ENCODE measurements around the gene NEDD8. TPM values are rescaled to one million over a fixed set of nuclear protein-coding genes. Genes with fewer than 3 reads are reported as not detected.
A peak's percentile ranks its signal among the peaks of the same experiment; 100 is the strongest.

The NEDD8 gene
- polyA plus RNA-seq (406 and 431 TPM in 2 replicates), polyA minus RNA-seq (67.9 and 90.5 TPM in 2 replicates)

DNA sequence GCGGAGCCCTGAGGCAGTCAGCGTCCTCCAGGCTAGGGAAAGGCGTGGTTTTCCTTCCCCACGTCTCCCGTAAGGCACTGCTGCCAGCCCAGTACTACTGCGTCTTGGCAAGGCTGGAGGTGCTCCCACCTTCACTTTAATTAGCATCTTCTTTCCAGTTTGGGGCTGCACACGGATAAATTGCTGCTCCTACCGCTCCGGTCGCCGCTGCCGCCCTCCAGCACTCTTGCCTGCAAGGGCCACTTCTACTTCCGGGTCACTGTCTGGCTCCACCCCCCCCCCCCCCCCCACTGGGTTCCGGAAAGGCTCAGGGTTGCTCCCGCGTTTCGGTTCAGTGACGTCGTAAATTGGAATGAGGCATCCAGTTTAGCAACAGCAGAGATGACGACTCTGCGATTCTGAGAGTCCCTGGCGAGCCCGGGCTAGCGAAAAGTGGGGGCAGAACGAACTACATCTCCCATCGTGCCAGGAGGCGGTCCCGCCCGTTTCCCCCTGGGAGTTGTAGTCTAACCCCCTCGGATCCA, at the start of gene NEDD8:
NEDD8 (minus strand) TSS at position 247 of the 524 bp plus-strand sequence; CDS start at position 147, 100 bp downstream.
- Histone ChIP-seq H3K4me2 (ENCODE audit: low read length) (peak within 1 kb of the TSS; percentile 96), H4K20me1 (ENCODE audit: insufficient read depth) (no peaks in the 10 kb centered on the region), H3K27ac (ENCODE audit: low read length) (peak within 1 kb of the TSS; percentile 85), H3K36me3 (ENCODE audit: insufficient read depth, low read length) (no peaks in the 10 kb centered on the region), H3K9ac (ENCODE audit: low read length) (peak within 1 kb of the TSS; percentile 84), H3K9me3 (ENCODE audit: low read length) (no peaks in the 10 kb centered on the region), H3K27me3 (ENCODE audit: insufficient read depth, low read depth, low read length) (no peaks in the 10 kb centered on the region), H2AFZ (ENCODE audit: low read depth, low read length) (peak within 1 kb of the TSS; percentile 52), H3K9me2 (ENCODE audit: insufficient read depth, low read length) (no peaks in the 10 kb centered on the region), H3K4me3 (ENCODE audit: low read length) (peak within 1 kb of the TSS; percentile 78), H3K79me2 (replicated peaks; ENCODE audit: insufficient read depth, low read length) (peaks cover 32% of the 10 kb centered on the region), H3F3A (ENCODE audit: insufficient read depth, low read length, poor library complexity, severe bottlenecking) (no peaks in the 10 kb centered on the region)
- TF ChIP-seq POLR2AphosphoS5 (IDR thresholded peaks at IDR 0.05) (peak; percentile 86), RAD21 (conservative IDR thresholded peaks at IDR 0.05) (no peak), EP300 (conservative IDR thresholded peaks at IDR 0.05; ENCODE audit: poor library complexity, severe bottlenecking) (peak; percentile 43), MXI1 (conservative IDR thresholded peaks at IDR 0.05; ENCODE audit: poor library complexity, severe bottlenecking) (peak; percentile 92)

DNA sequence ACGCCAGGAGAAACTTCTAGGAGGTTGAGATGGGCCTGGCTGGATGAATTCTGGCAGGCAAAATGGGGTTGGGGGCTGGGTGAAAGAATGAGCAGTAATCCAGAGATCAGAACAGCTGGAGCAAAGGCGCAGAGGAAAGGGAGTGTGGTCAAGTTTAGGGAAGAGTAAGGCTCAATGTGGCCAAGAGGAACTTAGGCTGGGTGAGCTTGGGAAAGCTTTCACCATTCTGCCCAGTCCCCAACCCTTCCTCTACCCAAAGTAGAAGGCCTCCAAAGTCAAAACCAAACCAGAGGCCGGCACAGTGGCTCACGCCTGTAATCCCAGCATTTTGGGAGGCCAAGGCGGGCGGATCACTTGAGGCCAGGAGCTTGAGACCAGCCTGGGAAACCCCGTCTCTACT, 49.5 kb upstream of the NEDD8 start:
- no peaks in the 10 kb centered on the region for H3F3A ChIP-seq (ENCODE audit: insufficient read depth, low read length, poor library complexity, severe bottlenecking)
- no peaks in the 10 kb centered on the region for H3K79me2 ChIP-seq (replicated peaks; ENCODE audit: insufficient read depth, low read length)
- no peaks in the 10 kb centered on the region for H3K27me3 ChIP-seq (ENCODE audit: insufficient read depth, low read depth, low read length)
- no peaks in the 10 kb centered on the region for H3K9me3 ChIP-seq (ENCODE audit: low read length)
- no peaks in the 10 kb centered on the region for H3K36me3 ChIP-seq (ENCODE audit: insufficient read depth, low read length)
- H3K4me2 ChIP-seq (ENCODE audit: low read length): no peak overlapping the region
- no peaks in the 10 kb centered on the region for H3K9me2 ChIP-seq (ENCODE audit: insufficient read depth, low read length)
- no peak overlapping the region for H2AFZ ChIP-seq (ENCODE audit: low read depth, low read length)
- no peak overlapping the region for H3K9ac ChIP-seq (ENCODE audit: low read length)
- TF ChIP-seq RAD21 (conservative IDR thresholded peaks at IDR 0.05) (no peak), EZH2 (IDR thresholded peaks at IDR 0.05; ENCODE audit: borderline replicate concordance, insufficient read depth, low read length, poor library complexity, severe bottlenecking) (no peak), MXI1 (conservative IDR thresholded peaks at IDR 0.05; ENCODE audit: poor library complexity, severe bottlenecking) (no peak), TAF1 (IDR thresholded peaks at IDR 0.05; ENCODE audit: low read depth) (no peak), POLR2AphosphoS5 (IDR thresholded peaks at IDR 0.05) (no peak), EP300 (conservative IDR thresholded peaks at IDR 0.05; ENCODE audit: poor library complexity, severe bottlenecking) (no peak), SMC3 (conservative IDR thresholded peaks at IDR 0.05; ENCODE audit: poor library complexity) (no peak), REST (IDR thresholded peaks at IDR 0.05; ENCODE audit: borderline replicate concordance) (no peak)
- no peak overlapping the region for H3K4me3 ChIP-seq (ENCODE audit: low read length)
- no peaks in the 10 kb centered on the region for H4K20me1 ChIP-seq (ENCODE audit: insufficient read depth)
- no peak overlapping the region for H3K27ac ChIP-seq (ENCODE audit: low read length)

DNA sequence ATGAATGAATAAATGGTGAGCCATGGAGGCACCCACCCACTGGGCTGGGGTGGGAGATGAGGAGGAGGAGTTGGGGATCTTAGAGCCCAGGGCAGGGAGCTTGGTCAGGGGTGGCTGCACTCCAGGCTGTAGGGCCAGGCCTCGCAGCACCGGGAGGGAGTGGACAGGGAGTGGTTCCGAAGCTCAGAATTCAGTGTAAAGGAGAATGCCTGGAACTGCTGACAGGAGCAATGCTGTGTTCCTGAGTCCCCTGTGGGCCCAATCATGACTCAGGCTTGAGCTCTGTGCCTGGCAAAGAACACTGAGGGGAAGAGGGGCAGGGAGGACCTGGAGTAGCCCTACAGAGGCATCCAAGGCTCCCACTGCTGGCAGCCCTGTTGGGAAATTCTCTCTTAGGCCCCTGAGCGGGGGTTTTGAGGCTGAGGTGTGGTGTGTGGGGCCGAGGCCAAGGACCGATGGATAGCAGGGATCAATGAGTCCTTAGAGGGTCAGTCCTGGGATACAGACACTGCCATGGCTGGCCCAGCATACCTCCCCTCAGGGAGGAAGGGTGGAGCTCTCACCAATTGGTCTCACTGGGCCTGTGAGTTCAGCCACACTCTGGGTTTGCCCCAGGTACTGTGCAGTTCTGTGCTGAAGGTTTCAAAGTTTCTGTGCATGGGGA, 48.8 kb upstream of the NEDD8 start:
- no peak overlapping the region for H3K4me2 ChIP-seq (ENCODE audit: low read length)
- no peaks in the 10 kb centered on the region for H3K36me3 ChIP-seq (ENCODE audit: insufficient read depth, low read length)
- no peak overlapping the region for H3K9ac ChIP-seq (ENCODE audit: low read length)
- no peaks in the 10 kb centered on the region for H3K27me3 ChIP-seq (ENCODE audit: insufficient read depth, low read depth, low read length)
- H3K27ac ChIP-seq (ENCODE audit: low read length): no peak overlapping the region
- H3K4me3 ChIP-seq (ENCODE audit: low read length): no peak overlapping the region
- no peak overlapping the region for H2AFZ ChIP-seq (ENCODE audit: low read depth, low read length)
- H3K79me2 ChIP-seq (replicated peaks; ENCODE audit: insufficient read depth, low read length): no peaks in the 10 kb centered on the region
- H3F3A ChIP-seq (ENCODE audit: insufficient read depth, low read length, poor library complexity, severe bottlenecking): no peaks in the 10 kb centered on the region
- TF ChIP-seq MXI1 (conservative IDR thresholded peaks at IDR 0.05; ENCODE audit: poor library complexity, severe bottlenecking) (no peak), SMC3 (conservative IDR thresholded peaks at IDR 0.05; ENCODE audit: poor library complexity) (no peak), EZH2 (IDR thresholded peaks at IDR 0.05; ENCODE audit: borderline replicate concordance, insufficient read depth, low read length, poor library complexity, severe bottlenecking) (no peak), REST (IDR thresholded peaks at IDR 0.05; ENCODE audit: borderline replicate concordance) (no peak), CTCF (IDR thresholded peaks at IDR 0.05; ENCODE audit: poor library complexity, severe bottlenecking) (no peak), EP300 (conservative IDR thresholded peaks at IDR 0.05; ENCODE audit: poor library complexity, severe bottlenecking) (no peak), POLR2AphosphoS5 (IDR thresholded peaks at IDR 0.05) (no peak), RAD21 (conservative IDR thresholded peaks at IDR 0.05) (no peak), TAF1 (IDR thresholded peaks at IDR 0.05; ENCODE audit: low read depth) (no peak)
- no peaks in the 10 kb centered on the region for H3K9me3 ChIP-seq (ENCODE audit: low read length)
- no peaks in the 10 kb centered on the region for H3K9me2 ChIP-seq (ENCODE audit: insufficient read depth, low read length)
- H4K20me1 ChIP-seq (ENCODE audit: insufficient read depth): no peaks in the 10 kb centered on the region
